ENCODE results near the gene DHFR.

The DHFR gene

GRCh38 chr5:80654054-80654390 lies 761 bp downstream of the DHFR start:
- no peak for DNase-seq

- DNase-seq, result no peak
Observed at GRCh38 chr5:80653502-80653901, 1.3 kb downstream of the DHFR start.

GRCh38 chr5:80646926-80647325 lies 7.9 kb downstream of the DHFR start:
- no peak for DNase-seq

GRCh38 chr5:80644900-80645299 lies 9.9 kb downstream of the DHFR start:
- DNase-seq, result no peak

GRCh38 chr5:80641353-80641752 lies 13.4 kb downstream of the DHFR start:
- DNase-seq, result no peak

- DNase-seq, result no peak
Observed at GRCh38 chr5:80634193-80634592, 20.6 kb downstream of the DHFR start.

- DNase-seq, result no peak
Observed at GRCh38 chr5:80632700-80633099, 22.1 kb downstream of the DHFR start.

GRCh38 chr5:80631278-80632259 lies 23.2 kb downstream of the DHFR start:
- no peak for DNase-seq

- DNase-seq, result no peak
Observed at GRCh38 chr5:80629281-80629680, 25.5 kb downstream of the DHFR start.

- no peak for DNase-seq
Observed at GRCh38 chr5:80625230-80625629, 29.6 kb downstream of the DHFR start.

GRCh38 chr5:80623999-80624398 lies 30.8 kb downstream of the DHFR start:
- DNase-seq, result no peak

- DNase-seq, result no peak
Observed at GRCh38 chr5:80622756-80623155, 32.0 kb downstream of the DHFR start.

- DNase-seq, result no peak
Observed at GRCh38 chr5:80620211-80620610, 34.6 kb downstream of the DHFR start.

- no peak for DNase-seq
Observed at GRCh38 chr5:80619086-80619485, 35.7 kb downstream of the DHFR start.

- no peak for DNase-seq
Observed at GRCh38 chr5:80618438-80618837, 36.3 kb downstream of the DHFR start.

- no peak for DNase-seq
Observed at GRCh38 chr5:80615266-80615914, 39.4 kb downstream of the DHFR start.

GRCh38 chr5:80609692-80610091 lies 45.1 kb downstream of the DHFR start:
- DNase-seq, result no peak

- DNase-seq, result no peak
Observed at GRCh38 chr5:80608731-80609130, 46.1 kb downstream of the DHFR start.

- no peak for DNase-seq
Observed at GRCh38 chr5:80607832-80608231, 47.0 kb downstream of the DHFR start.

GRCh38 chr5:80607343-80607742 lies 47.4 kb downstream of the DHFR start:
- DNase-seq, result no peak

- no peak for DNase-seq
Observed at GRCh38 chr5:80600943-80601693, 53.7 kb downstream of the DHFR start.

- DNase-seq, result no peak
Observed at GRCh38 chr5:80597500-80597899, 57.3 kb downstream of the DHFR start.

- DNase-seq, result no peak
Observed at GRCh38 chr5:80594810-80595209, 60.0 kb downstream of the DHFR start.

- DNase-seq, result no peak
Observed at GRCh38 chr5:80592761-80593160, 62.0 kb downstream of the DHFR start.
